ENCODE measurements around the gene PAGE2B.
"Not testable (repeated sequence)": the region's sequence is repeated elsewhere in the genome, so short reads cannot be mapped to it uniquely, and the experiment has no call there.

PAGE2B gene, protein sequence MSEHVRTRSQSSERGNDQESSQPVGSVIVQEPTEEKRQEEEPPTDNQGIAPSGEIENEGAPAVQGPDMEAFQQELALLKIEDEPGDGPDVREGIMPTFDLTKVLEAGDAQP

GRCh38 chrX:55074851-55075467 is at the start of gene PAGE2B:
Gene PAGE2B, plus strand, starts transcription at chrX:55075030. Its CDS starts 1,012 bp downstream, at chrX:55076042.
- no peak for DNase-seq

GRCh38 chrX:55026143-55026542 is 48.7 kb upstream of the PAGE2B start:
- DNase-seq: no peak

GRCh38 chrX:55026840-55027239 is 48.0 kb upstream of the PAGE2B start:
- DNase-seq: no peak

GRCh38 chrX:55028040-55028439 is 46.8 kb upstream of the PAGE2B start:
- DNase-seq: no peak

GRCh38 chrX:55028611-55029010 is 46.2 kb upstream of the PAGE2B start:
- no peak for DNase-seq

GRCh38 chrX:55029291-55029690 is 45.5 kb upstream of the PAGE2B start:
- DNase-seq: no peak

DNA sequence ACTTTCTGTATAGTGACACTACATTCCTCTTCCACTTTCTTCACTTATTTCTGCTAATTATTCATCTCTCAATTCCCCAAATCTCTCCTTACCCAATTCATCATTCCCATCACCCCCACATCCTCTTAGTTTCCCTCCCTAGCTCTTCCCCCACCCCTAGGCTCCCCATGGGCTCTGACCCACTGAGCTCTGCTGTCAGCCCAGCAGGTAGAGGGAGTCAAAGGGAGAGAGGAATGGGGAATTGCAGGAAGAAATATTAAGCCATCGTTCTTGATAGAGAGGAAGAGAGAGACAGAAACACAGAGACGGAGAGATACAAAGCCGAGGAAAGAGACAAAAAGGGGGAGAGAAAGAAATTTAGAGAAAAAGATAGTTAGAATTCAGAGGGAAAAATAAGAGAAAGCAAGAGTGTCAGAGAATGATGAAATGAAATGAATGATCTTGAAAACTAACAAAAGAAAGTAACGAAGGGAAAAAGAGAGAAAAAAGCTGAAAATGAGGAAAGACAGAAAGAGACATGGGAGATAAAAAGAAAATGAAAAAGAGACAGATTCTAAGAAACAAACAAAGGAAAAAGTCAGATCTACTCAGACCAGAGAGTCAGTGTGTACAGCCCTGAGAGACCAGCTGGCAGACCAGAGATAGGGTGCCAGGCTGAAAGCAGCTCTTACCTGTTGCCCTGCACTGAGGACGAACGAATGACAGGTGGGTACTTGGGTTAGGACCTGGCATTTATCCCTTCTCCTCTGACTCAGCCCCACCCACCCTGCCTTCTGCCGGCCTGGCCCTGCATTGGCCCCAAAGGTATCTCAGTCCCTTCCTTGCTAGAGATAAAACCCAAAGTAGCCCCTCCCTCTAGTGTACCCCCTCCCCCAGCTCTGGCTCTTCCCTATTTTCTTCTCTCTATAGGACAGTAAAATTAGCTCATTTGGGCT is 44.3 kb upstream of the PAGE2B start, which contains the start of gene ALAS2:
Gene ALAS2, minus strand, starts transcription at position 707 of the 935 bp plus-strand sequence. CDS start 4,977 bp downstream, outside the sequence.
- DNase-seq: no peak

DNA sequence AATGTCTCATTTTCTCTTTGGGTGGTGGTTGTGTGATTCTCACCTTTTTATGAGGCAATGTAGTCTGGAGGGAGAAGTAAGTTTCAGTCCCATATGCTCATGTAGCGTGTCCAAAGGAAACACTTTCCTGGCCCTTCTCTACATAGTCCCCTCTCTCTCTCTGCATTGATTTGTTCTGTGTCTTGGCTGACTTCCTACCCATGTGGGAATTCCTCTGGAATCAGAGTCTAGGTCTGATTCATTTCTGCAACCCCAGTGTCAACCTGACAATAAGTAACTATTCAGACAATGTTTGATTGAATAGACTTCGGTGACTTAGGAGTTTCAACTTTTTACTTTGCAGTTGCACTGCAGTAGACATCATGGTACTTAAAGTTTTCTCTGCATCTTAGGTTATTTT is 41.4 kb upstream of the PAGE2B start:
- DNase-seq: no peak

DNA sequence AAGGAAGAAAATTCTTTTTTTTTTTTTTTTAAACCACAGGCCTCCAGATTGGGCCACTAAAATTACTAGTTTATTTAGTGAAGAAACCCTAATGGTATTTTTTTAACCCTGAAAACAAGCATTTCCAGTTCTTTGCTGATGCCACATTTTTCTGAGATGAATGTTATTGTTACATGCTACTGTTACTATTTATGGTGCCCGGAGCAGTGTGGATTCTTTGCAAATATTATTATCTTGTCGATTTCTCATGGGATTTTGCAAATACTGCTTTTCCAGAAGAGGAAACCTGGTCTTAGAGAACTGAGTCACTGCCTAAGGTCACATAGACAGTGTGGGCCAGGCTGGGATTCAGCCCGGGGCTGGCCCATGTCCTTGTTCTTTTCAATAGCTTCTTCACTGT is 35.4 kb upstream of the PAGE2B start:
- no peak for DNase-seq

GRCh38 chrX:55041514-55041913 is 33.3 kb upstream of the PAGE2B start:
- no peak for DNase-seq

- not testable (repeated sequence) for DNase-seq
Observed at GRCh38 chrX:55050599-55050998, 24.2 kb upstream of the PAGE2B start.

- DNase-seq: peak; percentile 20
Observed at GRCh38 chrX:55056820-55057674, 17.8 kb upstream of the PAGE2B start.

- peak; percentile 52 for DNase-seq
Observed at GRCh38 chrX:55057675-55058249, 17.1 kb upstream of the PAGE2B start.

DNA sequence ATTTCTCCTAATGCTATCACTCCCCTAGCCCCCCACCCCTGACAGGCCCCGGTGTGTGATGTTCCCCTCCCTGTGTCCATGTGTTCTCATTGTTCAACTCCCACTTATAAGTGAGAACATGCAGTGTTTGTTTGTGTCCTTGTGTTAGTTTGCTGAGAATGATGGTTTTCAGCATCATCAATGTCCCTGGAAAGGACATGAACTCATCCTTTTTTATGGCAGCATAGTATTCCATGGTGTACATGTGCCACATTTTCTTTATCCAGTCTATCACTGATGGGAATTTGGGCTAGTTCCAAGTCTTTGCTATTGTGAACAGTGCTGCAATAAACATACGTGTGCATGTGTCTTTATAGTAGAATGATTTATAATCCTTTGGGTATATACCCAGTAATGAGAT is 7.7 kb upstream of the PAGE2B start:
- DNase-seq: not testable (repeated sequence)

DNA sequence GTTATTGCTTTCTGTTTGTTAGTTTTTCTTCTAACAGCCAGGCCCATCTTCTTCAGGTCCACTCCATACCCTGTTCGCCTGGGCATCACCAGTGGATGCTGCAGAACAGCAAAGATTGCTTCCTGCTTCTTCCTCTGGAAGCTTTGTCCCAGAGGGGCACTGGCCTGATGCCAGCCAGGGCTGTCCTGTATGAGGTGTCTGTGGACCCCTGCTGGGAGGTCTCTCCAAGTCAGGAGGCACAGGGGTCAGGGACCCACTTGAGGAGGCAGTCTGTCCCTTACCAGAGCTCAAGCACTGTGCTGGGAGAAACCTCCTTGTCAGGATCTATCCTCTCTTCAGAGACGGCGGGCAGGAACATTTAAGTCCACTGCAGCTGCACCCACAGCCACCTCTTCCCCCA is 2.5 kb upstream of the PAGE2B start:
- DNase-seq: no peak

GRCh38 chrX:55088795-55089489 is 14.1 kb downstream of the PAGE2B start, which contains the start of gene PAGE2:
Gene PAGE2, plus strand, starts transcription at chrX:55089018. Its CDS starts 1,003 bp downstream, at chrX:55090021.
- DNase-seq: no peak

- DNase-seq: no peak
Observed at GRCh38 chrX:55098691-55099090, 23.9 kb downstream of the PAGE2B start.

DNA sequence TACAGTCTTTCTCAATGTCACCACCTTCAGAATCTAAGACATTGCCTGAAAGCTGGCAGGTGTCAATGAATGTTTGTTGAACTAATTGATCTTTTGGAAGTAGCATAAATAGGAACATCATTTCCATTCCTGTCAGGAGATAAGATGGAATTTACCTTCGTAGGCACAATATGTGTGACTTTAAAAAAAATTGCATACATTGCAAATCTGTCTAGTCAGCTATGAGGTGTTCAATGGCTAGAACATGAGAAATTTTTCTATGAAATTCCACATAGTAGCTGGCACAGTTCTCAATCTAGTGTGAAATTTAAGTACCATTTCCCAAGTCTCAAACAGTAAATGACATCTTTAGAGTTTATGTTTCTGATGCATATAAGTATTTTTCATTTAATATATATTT is 24.3 kb downstream of the PAGE2B start:
- DNase-seq: no peak

DNA sequence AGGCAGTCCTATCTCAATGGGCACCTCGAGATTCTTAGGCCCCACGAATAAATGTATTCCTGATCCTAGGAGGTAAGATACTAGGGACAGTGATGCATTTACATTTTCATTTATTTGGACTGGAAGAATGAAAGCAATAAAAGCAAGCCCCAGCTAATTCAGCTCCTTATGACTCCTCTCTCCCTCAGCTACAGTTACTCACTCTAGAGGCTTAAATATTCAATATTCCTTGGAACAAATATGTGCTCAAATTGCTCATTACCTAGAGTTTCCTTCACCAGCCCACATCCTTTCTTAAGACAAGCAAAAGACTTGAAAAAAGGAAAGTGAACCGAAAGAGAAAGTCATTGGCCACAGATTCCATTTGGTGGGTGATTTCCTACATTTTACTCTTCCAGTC is 27.9 kb downstream of the PAGE2B start:
- no peak for DNase-seq

- DNase-seq: no peak
Observed at GRCh38 chrX:55107262-55107661, 32.4 kb downstream of the PAGE2B start.

- DNase-seq: no peak
Observed at GRCh38 chrX:55107911-55108310, 33.1 kb downstream of the PAGE2B start.

DNA sequence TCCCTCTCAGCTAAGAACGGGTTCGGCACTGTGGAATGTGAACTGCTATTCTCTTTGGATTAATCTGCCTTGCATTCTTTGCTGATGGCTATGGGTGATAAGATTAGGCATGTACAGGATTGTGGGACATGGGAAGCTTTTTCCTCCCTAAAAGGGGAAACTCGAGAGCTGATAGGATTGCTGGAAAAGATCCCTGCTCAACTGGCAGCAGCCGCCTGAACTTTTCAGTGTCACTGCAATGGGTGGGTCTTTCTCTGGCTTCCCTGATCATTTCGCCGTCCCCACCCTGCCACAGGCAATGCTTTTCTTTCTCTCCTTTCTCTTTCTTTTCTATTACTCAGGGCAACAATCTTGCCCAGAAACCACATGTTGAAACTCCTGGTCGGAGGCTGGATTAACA is 34.5 kb downstream of the PAGE2B start:
- DNase-seq: no peak

Measured in activated CD4-positive, alpha-beta T cell treated with anti-CD3 and anti-CD28 coated beads, Interleukin-10, Interleukin-2, amounts not matched to agents 100 ng/mL and 50 ng/mL, durations not matched to agents 16 hours and 8 hours (primary cell).